ENCODE results near the gene KISS1. TPM values are rescaled to one million over a fixed set of nuclear protein-coding genes. Genes with fewer than 3 reads are reported as not detected.

The KISS1 gene
- total RNA-seq, 1 donor, result under 0.01 TPM

- peak; percentile 50 to 79 (median 64) for DNase-seq (ENCODE audit: low read depth in 2 of 3, low spot score in 2 of 3)
Observed at GRCh38 chr1:204162494-204163074, 33.7 kb downstream of the KISS1 start.

GRCh38 chr1:204161609-204162493 is 34.4 kb downstream of the KISS1 start:
- no peak for DNase-seq (ENCODE audit: low read depth in 2 of 3, low spot score in 2 of 3)

- peak in 1 of 3 donors; percentile 60 for DNase-seq (ENCODE audit: low read depth in 2 of 3, low spot score in 2 of 3)
Observed at GRCh38 chr1:204157962-204158361, 38.3 kb downstream of the KISS1 start.

- DNase-seq (ENCODE audit: low read depth in 2 of 3, low spot score in 2 of 3), result no peak
Observed at GRCh38 chr1:204155881-204156280, 40.4 kb downstream of the KISS1 start.

- no peak for DNase-seq (ENCODE audit: low read depth in 2 of 3, low spot score in 2 of 3)
Observed at GRCh38 chr1:204154568-204155255, 41.6 kb downstream of the KISS1 start.

- no peak for DNase-seq (ENCODE audit: low read depth in 2 of 3, low spot score in 2 of 3)
Observed at GRCh38 chr1:204153667-204154066, 42.6 kb downstream of the KISS1 start.

GRCh38 chr1:204152310-204153044 is 43.8 kb downstream of the KISS1 start:
- no peak for DNase-seq (ENCODE audit: low read depth in 2 of 3, low spot score in 2 of 3)

GRCh38 chr1:204151552-204152309 is 44.6 kb downstream of the KISS1 start, which contains the start of gene ETNK2:
Gene ETNK2, minus strand, starts transcription at chr1:204152044. Its CDS starts 192 bp downstream, at chr1:204151852.
- DNase-seq (ENCODE audit: low read depth in 2 of 3, low spot score in 2 of 3), result peak in 2 of 3 donors; percentile 62 to 68

- peak in 1 of 3 donors; percentile 56 for DNase-seq (ENCODE audit: low read depth in 2 of 3, low spot score in 2 of 3)
Observed at GRCh38 chr1:204150702-204151551, 45.4 kb downstream of the KISS1 start.

- DNase-seq (ENCODE audit: low read depth in 2 of 3, low spot score in 2 of 3), result no peak
Observed at GRCh38 chr1:204149635-204150565, 46.4 kb downstream of the KISS1 start.

GRCh38 chr1:204149107-204149506 is 47.2 kb downstream of the KISS1 start:
- no peak for DNase-seq (ENCODE audit: low read depth in 2 of 3, low spot score in 2 of 3)

- DNase-seq (ENCODE audit: low read depth in 2 of 3, low spot score in 2 of 3), result no peak
Observed at GRCh38 chr1:204147406-204148383, 48.6 kb downstream of the KISS1 start.

GRCh38 chr1:204146965-204147364 is 49.3 kb downstream of the KISS1 start:
- DNase-seq (ENCODE audit: low read depth in 2 of 3, low spot score in 2 of 3), result no peak

GRCh38 chr1:204146309-204146708 is 50.0 kb downstream of the KISS1 start:
- no peak for DNase-seq (ENCODE audit: low read depth in 2 of 3, low spot score in 2 of 3)

- DNase-seq (ENCODE audit: low read depth in 2 of 3, low spot score in 2 of 3), result no peak
Observed at GRCh38 chr1:204145033-204145504, 51.2 kb downstream of the KISS1 start.

GRCh38 chr1:204143276-204144041 is 52.8 kb downstream of the KISS1 start:
- no peak for DNase-seq (ENCODE audit: low read depth in 2 of 3, low spot score in 2 of 3)
